HG03354 (cell line): Measurements from ENCODE around the gene AMOTL2.

Source experiments
- ATAC-seq: cut with Tn5 transposase; IDR thresholded peaks from one replicate; pipeline ENCODE4 v1.9.1; 2021; ENCODE audit warnings: mild to moderate bottlenecking; ENCODE audit not compliant: unreplicated experiment, poor library complexity, severe bottlenecking

AMOTL2 gene

GRCh38 chr3:134338516-134339261 lies 35.6 kb downstream of the AMOTL2 start:
- no peak for ATAC-seq

GRCh38 chr3:134338201-134338512 lies 36.1 kb downstream of the AMOTL2 start:
- no peak for ATAC-seq

- ATAC-seq: no peak
Observed at GRCh38 chr3:134337511-134338200, 36.6 kb downstream of the AMOTL2 start.

- no peak for ATAC-seq
Observed at GRCh38 chr3:134337071-134337482, 37.2 kb downstream of the AMOTL2 start.

- no peak for ATAC-seq
Observed at GRCh38 chr3:134336587-134336986, 37.7 kb downstream of the AMOTL2 start.

- no peak for ATAC-seq
Observed at GRCh38 chr3:134334901-134335280, 39.4 kb downstream of the AMOTL2 start.

GRCh38 chr3:134334231-134334900 lies 39.9 kb downstream of the AMOTL2 start:
- ATAC-seq: no peak

GRCh38 chr3:134333522-134334181 lies 40.6 kb downstream of the AMOTL2 start:
- ATAC-seq: no peak

GRCh38 chr3:134332344-134332743 lies 41.9 kb downstream of the AMOTL2 start:
- ATAC-seq: no peak

- no peak for ATAC-seq
Observed at GRCh38 chr3:134331811-134332199, 42.4 kb downstream of the AMOTL2 start.

GRCh38 chr3:134330883-134331810 lies 43.1 kb downstream of the AMOTL2 start:
- no peak for ATAC-seq

- no peak for ATAC-seq
Observed at GRCh38 chr3:134328846-134329245, 45.4 kb downstream of the AMOTL2 start.

GRCh38 chr3:134328147-134328591 lies 46.1 kb downstream of the AMOTL2 start:
- ATAC-seq: no peak

- ATAC-seq: no peak
Observed at GRCh38 chr3:134327594-134327975, 46.7 kb downstream of the AMOTL2 start.

- no peak for ATAC-seq
Observed at GRCh38 chr3:134326760-134327593, 47.3 kb downstream of the AMOTL2 start.

- ATAC-seq: no peak
Observed at GRCh38 chr3:134326126-134326525, 48.1 kb downstream of the AMOTL2 start.

- no peak for ATAC-seq
Observed at GRCh38 chr3:134325706-134326105, 48.5 kb downstream of the AMOTL2 start.

- ATAC-seq: no peak
Observed at GRCh38 chr3:134325061-134325705, 49.1 kb downstream of the AMOTL2 start.
